GM19455 (cell line): ENCODE data around the gene KRT72.

Source experiments
- ATAC-seq: cut with Tn5 transposase; IDR thresholded peaks from one replicate; pipeline ENCODE4 v1.9.1; 2021; ENCODE audit not compliant: unreplicated experiment

The KRT72 gene

GRCh38 chr12:52551216-52551865 lies 49.9 kb downstream of the KRT72 start:
- no peak for ATAC-seq

- ATAC-seq: no peak
Measured at GRCh38 chr12:52546126-52546525, 55.1 kb downstream of the KRT72 start.

DNA sequence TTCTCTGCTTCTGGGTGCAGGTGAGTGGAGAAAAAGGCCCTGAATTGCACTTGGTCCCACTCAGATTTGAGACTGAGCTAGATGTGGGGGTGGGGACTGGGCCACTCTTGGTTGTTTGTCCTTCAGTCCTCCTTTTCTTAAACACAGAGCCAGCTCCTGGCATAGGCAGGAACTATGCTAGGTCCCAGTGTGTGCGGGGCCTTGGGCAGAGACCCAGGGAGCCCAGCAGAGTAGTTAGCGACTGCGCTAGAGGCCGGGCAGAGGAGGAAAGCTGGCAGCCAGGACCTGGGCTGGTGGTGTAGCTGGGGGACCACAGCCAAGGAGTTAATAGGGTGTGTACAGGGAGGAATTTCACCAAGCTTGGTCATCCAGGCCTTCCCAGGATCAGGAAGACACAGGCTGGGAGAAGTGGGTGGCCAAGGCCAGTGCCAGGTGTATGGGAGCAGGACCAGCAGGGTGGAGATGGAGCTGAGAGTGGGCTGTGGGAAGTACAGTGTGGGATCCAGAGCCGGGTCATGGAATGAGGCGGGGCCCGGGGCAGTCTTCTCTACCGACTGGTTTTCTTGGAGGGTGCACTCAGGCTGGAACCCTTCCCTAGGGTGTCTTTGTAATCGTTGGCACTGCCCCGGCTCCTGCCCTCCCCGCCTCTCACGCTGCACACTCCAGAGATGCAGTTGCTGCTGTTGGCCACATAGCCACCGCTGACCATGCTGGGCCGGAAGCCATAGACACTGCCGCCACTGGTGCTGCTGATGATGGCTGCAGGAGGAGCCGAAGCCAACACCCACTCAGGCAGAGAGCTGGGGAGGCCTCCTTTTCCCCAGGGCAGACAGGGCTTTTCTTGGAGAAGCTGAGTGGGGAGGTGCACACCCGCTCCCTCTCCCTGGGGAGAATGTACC lies 57.0 kb downstream of the KRT72 start:
- no peak for ATAC-seq

- no peak for ATAC-seq
Measured at GRCh38 chr12:52542785-52543318, 58.4 kb downstream of the KRT72 start.

DNA sequence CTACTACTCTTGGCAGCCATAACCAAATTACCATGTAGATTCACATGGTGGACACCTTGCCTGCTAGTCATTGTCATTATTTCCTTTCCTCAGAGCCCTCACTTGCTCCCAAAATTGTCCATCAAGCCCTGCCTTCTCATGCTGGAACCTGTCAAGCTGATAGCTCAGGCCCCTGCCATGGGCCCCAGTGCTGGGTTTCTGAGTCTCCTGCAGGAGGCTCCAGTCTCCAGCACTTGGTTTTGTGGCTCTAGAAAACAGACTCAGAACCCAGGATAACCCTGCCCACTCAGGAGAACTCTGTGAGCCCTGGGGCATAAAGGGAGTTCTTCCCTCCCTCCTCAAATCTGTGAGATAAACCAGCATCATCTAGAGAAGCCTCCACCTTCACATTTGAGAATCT lies 59.1 kb downstream of the KRT72 start:
- ATAC-seq: no peak

DNA sequence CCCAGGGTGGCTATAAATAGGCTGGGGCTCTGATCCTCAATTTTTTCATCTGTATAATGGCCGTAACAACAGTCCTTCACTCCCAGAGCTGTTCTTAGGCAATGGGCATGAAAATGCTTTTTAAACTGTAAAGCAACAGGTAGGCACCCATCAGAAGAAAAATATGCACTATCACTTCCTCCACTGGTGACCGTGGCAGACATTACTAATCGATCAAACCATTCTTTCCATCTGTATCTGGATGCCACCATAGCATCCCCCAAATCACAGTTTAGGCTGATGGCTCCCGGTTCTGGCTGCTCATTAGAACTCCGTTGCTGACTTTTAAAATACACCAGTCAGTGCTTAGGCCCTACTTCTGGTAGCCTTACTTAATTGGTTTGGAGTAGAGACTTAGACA lies 59.6 kb downstream of the KRT72 start:
- ATAC-seq: no peak

- ATAC-seq: no peak
Measured at GRCh38 chr12:52540531-52540930, 60.7 kb downstream of the KRT72 start.

- no peak for ATAC-seq
Measured at GRCh38 chr12:52539821-52540173, 61.5 kb downstream of the KRT72 start.

DNA sequence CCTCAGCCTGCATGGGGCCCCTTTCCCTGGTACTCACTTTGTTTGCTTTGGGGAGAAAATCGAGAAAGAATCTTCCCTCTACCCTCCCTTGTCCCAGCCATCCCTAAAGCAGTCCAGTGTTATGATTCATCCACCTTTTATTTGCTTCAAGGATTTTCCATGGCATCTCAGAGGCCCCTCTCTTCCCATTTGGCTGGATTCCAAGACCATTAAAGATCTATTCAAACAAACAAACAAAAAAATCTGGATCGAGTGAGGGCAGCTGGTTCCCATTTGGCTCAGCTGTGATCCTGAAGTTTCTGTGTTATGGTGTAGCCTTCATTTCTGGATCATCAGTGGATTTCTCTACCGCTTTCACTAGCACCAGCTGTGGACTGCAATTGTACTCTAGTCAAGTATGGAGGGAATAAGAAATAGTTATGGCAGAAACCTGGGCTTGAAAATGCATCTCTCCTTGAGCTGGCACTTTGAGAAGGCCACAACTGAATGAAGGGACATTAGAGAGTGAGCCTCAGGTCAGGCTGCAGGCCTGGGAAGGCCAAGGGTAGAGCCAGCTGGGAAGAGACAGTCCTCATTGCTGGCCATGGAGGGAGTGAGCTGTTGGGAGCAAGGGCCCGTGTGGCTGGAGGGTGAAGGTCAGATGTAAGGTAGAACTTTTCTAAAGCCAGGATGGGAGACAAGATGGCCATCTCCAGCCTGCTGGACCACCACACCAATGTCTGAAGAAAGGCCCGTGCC lies 62.0 kb downstream of the KRT72 start:
- no peak for ATAC-seq

- no peak for ATAC-seq
Measured at GRCh38 chr12:52537101-52537500, 64.2 kb downstream of the KRT72 start.
